ENCODE measurements around the gene MIA2.

DNA sequence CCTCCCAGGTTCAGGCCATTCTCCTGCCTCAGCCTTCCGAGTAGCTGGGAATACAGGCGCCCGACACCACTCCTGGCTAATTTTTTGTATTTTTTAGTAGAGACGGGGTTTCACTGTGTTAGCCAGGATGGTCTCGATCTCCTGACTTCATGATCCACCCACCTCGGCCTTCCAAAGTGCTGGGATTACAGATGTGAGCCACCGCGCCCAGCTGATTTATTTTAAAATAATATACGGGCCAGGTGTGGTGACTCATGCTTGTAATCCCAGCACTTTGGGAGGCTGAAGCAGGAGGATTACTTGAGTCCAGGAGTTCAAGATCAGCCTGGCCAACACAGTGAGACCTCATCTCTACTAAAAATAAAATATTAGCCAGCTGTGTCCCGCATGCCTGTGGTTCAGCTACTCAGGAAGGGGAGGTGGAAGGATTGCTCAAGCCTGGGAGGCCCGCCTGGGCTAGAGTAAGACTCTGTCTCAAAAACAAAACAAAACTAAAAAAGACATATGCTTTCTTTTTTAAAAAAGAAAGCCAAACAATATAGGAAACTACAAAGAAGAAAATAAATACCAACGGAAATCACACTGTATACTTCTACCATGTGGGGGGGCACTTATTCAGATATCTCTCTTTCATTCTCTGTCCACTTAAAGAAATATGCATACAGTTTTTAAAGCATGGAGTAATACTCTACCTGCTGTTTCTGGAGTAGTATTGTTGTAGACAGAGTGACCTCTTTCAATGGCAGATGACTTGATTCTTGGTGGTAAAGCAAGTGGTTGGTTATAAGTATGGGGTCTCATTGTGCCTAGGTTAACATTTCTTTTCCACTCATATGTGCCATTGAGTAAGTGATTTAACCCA lies 930 bp upstream of the MIA2 start:
- TF ChIP-seq CTCF (IDR thresholded peaks at IDR 0.05) (no peak), POLR2AphosphoS5 (IDR thresholded peaks at IDR 0.05; ENCODE audit: insufficient read depth in 1 of 2, low read depth in 1 of 2) (no peak), POLR2A (IDR thresholded peaks at IDR 0.05) (no peak)

Data from vagina (tissue), 2 donors.